SK-N-SH (cell line): ENCODE measurements around the gene MRGPRX1.

Source experiments
- EZH2phosphoT487 ChIP-seq: fragments of 200-600 bp; sonication (generic); IDR thresholded peaks from 2 replicates; pipeline ENCODE4 v1.6.1; 2017; ENCODE audit warnings: low read depth, mixed run types, mild to moderate bottlenecking, antibody characterized with exemption, moderate library complexity, borderline replicate concordance
- FOXM1 ChIP-seq: IDR thresholded peaks from 2 replicates; pipeline ENCODE4 v1.4.0; 2012; ENCODE audit warnings: low read depth, mild to moderate bottlenecking
- GATA2 ChIP-seq: sonication (generic); formaldehyde crosslinking; IDR thresholded peaks from 2 replicates; pipeline ENCODE4 v1.5.0; 2020; ENCODE audit warnings: mild to moderate bottlenecking, missing genetic modification reagents
- TAF1 ChIP-seq: IDR thresholded peaks from 2 replicates; pipeline ENCODE4 v1.6.1; 2012; ENCODE audit warnings: low read depth, mild to moderate bottlenecking, low read length, moderate library complexity, borderline replicate concordance
- TF ChIP-seq, protein P1 (sequence below): fragments of 200-600 bp; sonication (generic); IDR thresholded peaks from 2 replicates; pipeline ENCODE4 v1.6.1; 2017; ENCODE audit warnings: antibody characterized with exemption, mild to moderate bottlenecking, moderate library complexity
- TF ChIP-seq, protein P2 (sequence below): IDR thresholded peaks from 2 replicates; pipeline ENCODE4; 2012
- TF ChIP-seq, protein P3 (sequence below): IDR thresholded peaks from 2 replicates; pipeline ENCODE4 v1.4.0; 2012; ENCODE audit warnings: low read depth

DNA sequence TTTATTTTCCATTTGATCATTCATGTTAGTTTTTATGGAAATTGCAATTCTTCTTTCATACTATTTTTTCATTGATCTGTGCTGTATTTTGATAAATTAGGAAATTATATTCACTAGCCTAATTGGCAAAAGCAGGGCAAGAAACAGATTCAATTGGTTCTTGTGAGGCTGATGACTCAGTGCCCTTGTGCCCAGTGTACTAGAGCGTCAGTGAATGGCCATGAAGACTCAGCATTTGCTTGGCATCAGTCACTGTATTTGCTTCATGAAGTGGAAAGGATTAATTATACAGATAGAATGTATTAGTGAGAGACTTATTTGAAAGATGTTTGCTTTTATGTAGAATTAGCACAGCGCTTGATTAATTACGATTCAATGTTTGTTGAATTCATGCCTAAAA, 31.8 kb downstream of the MRGPRX1 start:
- TF ChIP-seq EZH2phosphoT487, result no peak
- TF ChIP-seq GATA2 (CRISPR knock-in tag), result no peak
- TF ChIP-seq, protein P1, sequence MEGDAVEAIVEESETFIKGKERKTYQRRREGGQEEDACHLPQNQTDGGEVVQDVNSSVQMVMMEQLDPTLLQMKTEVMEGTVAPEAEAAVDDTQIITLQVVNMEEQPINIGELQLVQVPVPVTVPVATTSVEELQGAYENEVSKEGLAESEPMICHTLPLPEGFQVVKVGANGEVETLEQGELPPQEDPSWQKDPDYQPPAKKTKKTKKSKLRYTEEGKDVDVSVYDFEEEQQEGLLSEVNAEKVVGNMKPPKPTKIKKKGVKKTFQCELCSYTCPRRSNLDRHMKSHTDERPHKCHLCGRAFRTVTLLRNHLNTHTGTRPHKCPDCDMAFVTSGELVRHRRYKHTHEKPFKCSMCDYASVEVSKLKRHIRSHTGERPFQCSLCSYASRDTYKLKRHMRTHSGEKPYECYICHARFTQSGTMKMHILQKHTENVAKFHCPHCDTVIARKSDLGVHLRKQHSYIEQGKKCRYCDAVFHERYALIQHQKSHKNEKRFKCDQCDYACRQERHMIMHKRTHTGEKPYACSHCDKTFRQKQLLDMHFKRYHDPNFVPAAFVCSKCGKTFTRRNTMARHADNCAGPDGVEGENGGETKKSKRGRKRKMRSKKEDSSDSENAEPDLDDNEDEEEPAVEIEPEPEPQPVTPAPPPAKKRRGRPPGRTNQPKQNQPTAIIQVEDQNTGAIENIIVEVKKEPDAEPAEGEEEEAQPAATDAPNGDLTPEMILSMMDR, result no peak
- TF ChIP-seq TAF1, result no peak
- TF ChIP-seq FOXM1, result no peak
- TF ChIP-seq, protein P2, sequence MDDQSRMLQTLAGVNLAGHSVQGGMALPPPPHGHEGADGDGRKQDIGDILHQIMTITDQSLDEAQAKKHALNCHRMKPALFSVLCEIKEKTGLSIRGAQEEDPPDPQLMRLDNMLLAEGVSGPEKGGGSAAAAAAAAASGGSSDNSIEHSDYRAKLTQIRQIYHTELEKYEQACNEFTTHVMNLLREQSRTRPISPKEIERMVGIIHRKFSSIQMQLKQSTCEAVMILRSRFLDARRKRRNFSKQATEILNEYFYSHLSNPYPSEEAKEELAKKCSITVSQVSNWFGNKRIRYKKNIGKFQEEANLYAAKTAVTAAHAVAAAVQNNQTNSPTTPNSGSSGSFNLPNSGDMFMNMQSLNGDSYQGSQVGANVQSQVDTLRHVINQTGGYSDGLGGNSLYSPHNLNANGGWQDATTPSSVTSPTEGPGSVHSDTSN, result no peak
- TF ChIP-seq, protein P3, sequence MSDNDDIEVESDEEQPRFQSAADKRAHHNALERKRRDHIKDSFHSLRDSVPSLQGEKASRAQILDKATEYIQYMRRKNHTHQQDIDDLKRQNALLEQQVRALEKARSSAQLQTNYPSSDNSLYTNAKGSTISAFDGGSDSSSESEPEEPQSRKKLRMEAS, result no peak
